Progenitor cell of endocrine pancreas (in vitro differentiated cells): ENCODE data around the gene RASSF5. TPM values are rescaled to one million over a fixed set of nuclear protein-coding genes. Genes with fewer than 3 reads are reported as not detected.

Experiments
- DNase-seq: peaks from one replicate; pipeline ENCODE4 v3.0.0; 2021; ENCODE audit warnings: low spot score; ENCODE audit not compliant: unreplicated experiment
- H3K27ac Mint-ChIP-seq: 2 replicates; pipeline ENCODE4 v1.8.0; 2021; ENCODE audit warnings: mild to moderate bottlenecking, moderate library complexity, mixed read lengths
- H3K27me3 Mint-ChIP-seq: 2 replicates; pipeline ENCODE4 v1.8.0; 2021; ENCODE audit warnings: mixed read lengths
- H3K36me3 Mint-ChIP-seq: 2 replicates; pipeline ENCODE4 v1.8.0; 2022; ENCODE audit warnings: mixed read lengths; ENCODE audit not compliant: insufficient read depth
- H3K4me1 Mint-ChIP-seq: 2 replicates; pipeline ENCODE4 v1.8.0; 2021; ENCODE audit warnings: low read depth, mixed read lengths
- H3K4me3 Mint-ChIP-seq: 2 replicates; pipeline ENCODE4 v1.8.0; 2021; ENCODE audit warnings: low read depth, mild to moderate bottlenecking, moderate library complexity, mixed read lengths
- H3K9me3 Mint-ChIP-seq: 2 replicates; pipeline ENCODE4 v1.8.0; 2021; ENCODE audit warnings: low read depth, mixed read lengths
- CTCF ChIP-seq: fragments of 200-600 bp; sonication (generic); IDR thresholded peaks from one replicate; pipeline ENCODE4 v1.5.0; 2021; ENCODE audit warnings: antibody characterized with exemption, mild to moderate bottlenecking; ENCODE audit not compliant: unreplicated experiment
- total RNA-seq: library from RNA; stranded (reverse); gene quantifications from 2 replicates; pipeline ENCODE4 v1.2.1, GENCODE V29; 2021

RASSF5 gene
- total RNA-seq, 1 donor from 2014 or later, result 7.0 TPM

DNA sequence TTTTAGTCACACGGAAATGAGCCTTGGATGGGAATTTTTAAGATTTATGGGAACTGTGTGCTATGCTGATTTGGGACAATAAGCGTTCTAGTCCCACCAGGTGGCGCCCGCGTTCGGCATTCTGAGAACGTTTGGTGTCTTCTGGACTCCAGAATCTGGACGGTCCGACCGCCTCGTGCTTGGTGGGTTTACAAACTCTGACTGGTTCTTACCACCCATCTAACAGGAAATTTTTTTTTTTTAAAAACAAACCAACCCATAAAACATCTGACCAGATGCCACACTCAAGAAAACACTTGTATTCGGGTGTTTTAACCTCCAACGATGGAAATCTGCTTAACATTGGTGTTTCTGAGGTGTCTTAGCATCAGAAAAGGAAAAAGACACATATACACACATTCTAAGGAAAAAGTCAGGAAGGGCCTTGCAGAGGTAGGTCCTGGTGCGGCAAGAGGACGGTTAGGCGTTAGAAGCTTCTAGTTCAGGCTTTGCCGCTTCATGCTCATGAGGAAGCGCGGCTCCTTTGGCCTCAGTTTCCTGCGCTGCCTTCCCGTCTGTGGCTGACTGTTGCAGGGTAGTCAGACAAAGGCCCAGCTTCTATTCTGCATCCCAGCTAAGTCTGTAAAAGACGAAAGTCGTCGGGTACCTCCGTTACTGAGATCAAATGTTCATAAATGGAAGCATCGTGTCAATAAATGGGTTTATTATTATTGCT, 127.2 kb downstream of the RASSF5 start:
- Mint-ChIP-seq H3K27me3 (peaks cover 7% of the 10 kb centered on the region), H3K9me3 (no peaks in the 10 kb centered on the region), H3K4me1 (peaks cover 25% of the 10 kb centered on the region), H3K36me3 (no peaks in the 10 kb centered on the region), H3K4me3 (peak overlapping the region; percentile 78), H3K27ac (peak overlapping the region; percentile 87)
- peak; percentile 95 for TF ChIP-seq CTCF
- DNase-seq, result peak; percentile 70

DNA sequence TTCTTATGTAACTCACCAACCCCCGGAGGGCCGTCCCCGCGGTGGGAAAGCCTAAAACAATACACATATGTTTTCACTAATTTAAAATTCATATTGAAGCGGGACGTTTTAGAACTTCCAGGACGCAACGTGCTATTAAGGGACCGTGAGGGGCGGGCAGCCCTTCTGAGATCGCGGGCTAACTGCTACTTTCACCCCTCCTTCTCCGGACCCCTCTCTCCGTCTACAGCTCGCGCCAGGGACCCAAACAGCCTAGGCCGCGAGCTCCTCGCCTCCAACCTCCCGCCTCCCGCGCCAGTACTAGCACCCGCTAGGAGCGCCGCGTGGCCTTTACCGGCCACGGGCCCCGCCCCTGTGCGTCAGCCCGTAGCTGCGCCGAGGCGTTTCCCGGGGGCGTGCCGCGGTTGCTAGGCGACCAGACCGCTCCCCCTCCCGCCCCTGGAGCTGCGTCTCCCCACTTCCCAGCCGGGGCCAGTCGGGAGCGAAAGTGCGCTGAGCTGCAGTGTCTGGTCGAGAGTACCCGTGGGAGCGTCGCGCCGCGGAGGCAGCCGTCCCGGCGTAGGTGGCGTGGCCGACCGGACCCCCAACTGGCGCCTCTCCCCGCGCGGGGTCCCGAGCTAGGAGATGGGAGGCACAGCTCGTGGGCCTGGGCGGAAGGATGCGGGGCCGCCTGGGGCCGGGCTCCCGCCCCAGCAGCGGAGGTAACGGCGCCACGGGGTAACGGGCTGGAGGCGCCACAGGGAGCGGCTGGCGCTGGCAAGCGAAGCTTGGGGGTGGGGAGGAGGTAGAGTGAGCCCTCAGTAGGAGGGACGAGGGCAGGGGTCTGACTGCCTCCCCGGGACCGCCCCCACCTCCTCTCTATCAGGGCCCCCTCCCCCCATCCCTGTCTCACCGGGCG, 128.0 kb downstream of the RASSF5 start, which contains the start of gene DYRK3:
TSS of gene DYRK3 (plus strand) at position 457 of the 898 bp plus-strand sequence. CDS start at position 625, 168 bp downstream.
- H3K4me1 Mint-ChIP-seq, result peaks cover 25% of the 10 kb centered on the region
- no peak for TF ChIP-seq CTCF
- H3K27me3 Mint-ChIP-seq, result peaks cover 7% of the 10 kb centered on the region
- peaks cover 2% of the 10 kb centered on the region for H3K36me3 Mint-ChIP-seq
- peak within 1 kb of the TSS; percentile 87 for H3K27ac Mint-ChIP-seq
- H3K4me3 Mint-ChIP-seq, result peak within 1 kb of the TSS; percentile 78
- peak; percentile 85 for DNase-seq
- no peaks in the 10 kb centered on the region for H3K9me3 Mint-ChIP-seq

DNA sequence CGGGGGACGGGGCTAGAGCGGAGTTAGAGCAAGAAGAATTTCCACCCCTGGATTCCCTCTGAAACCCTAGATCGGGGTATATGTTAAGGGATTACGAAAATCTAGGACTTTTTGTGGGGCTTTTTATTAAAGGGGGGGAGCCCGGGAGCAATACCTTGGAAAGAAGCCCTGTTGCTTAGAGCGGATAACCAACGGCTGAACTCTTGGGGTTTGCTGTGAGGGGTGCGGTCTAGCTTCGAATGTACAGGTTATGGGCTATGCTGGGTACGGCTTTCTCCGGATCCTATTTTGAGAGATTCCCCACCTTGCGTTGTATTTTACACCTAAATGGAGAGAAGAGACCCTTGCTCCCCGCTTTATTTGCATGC, 128.6 kb downstream of the RASSF5 start:
- peaks cover 25% of the 10 kb centered on the region for H3K4me1 Mint-ChIP-seq
- no peaks in the 10 kb centered on the region for H3K9me3 Mint-ChIP-seq
- H3K4me3 Mint-ChIP-seq, result peak overlapping the region; percentile 78
- H3K36me3 Mint-ChIP-seq, result peaks cover 2% of the 10 kb centered on the region
- no peak for DNase-seq
- peaks cover 7% of the 10 kb centered on the region for H3K27me3 Mint-ChIP-seq
- TF ChIP-seq CTCF, result no peak
- no peak overlapping the region for H3K27ac Mint-ChIP-seq

GRCh38 chr1:206636671-206637070, 129.3 kb downstream of the RASSF5 start:
- no peak overlapping the region for H3K27ac Mint-ChIP-seq
- no peaks in the 10 kb centered on the region for H3K9me3 Mint-ChIP-seq
- no peak for DNase-seq
- H3K27me3 Mint-ChIP-seq, result peaks cover 7% of the 10 kb centered on the region
- peaks cover 25% of the 10 kb centered on the region for H3K4me1 Mint-ChIP-seq
- peaks cover 2% of the 10 kb centered on the region for H3K36me3 Mint-ChIP-seq
- H3K4me3 Mint-ChIP-seq, result peak overlapping the region; percentile 42
- no peak for TF ChIP-seq CTCF

DNA sequence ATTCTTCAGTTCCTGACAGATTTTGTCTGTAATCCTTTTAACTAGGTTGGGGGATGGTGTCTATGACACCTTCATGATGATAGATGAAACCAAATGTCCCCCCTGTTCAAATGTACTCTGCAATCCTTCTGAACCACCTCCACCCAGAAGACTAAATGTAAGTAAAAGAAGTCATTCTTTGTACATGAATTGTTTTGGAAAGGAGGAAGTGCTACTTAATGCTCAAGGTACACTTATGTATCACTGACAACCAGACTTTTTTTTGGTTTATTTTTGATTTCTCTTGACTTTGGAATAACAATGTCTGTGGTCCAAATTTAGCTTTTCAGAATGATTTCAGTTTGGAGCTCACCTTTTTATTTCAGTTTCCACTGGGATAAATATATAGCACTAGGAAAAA, 130.3 kb downstream of the RASSF5 start:
- peaks cover 2% of the 10 kb centered on the region for H3K36me3 Mint-ChIP-seq
- no peaks in the 10 kb centered on the region for H3K9me3 Mint-ChIP-seq
- H3K4me3 Mint-ChIP-seq, result no peak overlapping the region
- peaks cover 7% of the 10 kb centered on the region for H3K27me3 Mint-ChIP-seq
- DNase-seq, result no peak
- peaks cover 23% of the 10 kb centered on the region for H3K4me1 Mint-ChIP-seq
- H3K27ac Mint-ChIP-seq, result no peak overlapping the region
- TF ChIP-seq CTCF, result no peak
